DMS79 (cell line): Measurements from ENCODE around the gene ADAT3.
A peak's percentile ranks its signal among the peaks of the same experiment; 100 is the strongest.

Source experiments
- DNase-seq: peaks from one replicate; lab custom pipeline; 2025; lab: John Stamatoyannopoulos, UW

The ADAT3 gene

DNA sequence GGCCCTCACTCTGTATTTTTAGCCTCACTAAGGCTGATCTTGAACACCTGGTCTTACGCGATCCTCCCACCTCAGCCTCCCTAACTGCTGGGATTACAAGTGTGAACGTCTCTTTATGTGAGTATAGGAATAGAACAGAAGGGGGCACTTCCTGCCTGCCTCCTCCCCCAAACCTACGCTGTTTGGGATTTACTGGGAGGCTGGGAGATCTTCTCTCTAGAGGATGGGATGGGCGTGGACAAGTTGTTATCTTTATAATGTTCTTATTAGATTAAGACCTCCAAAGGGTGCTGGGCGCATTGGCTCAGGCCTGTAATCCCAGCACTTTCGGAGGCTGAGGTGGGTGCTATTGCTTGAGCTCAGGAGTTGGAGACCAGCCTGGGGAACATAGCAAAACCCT is 32.9 kb downstream of the ADAT3 start:
- DNase-seq, result no peak

DNA sequence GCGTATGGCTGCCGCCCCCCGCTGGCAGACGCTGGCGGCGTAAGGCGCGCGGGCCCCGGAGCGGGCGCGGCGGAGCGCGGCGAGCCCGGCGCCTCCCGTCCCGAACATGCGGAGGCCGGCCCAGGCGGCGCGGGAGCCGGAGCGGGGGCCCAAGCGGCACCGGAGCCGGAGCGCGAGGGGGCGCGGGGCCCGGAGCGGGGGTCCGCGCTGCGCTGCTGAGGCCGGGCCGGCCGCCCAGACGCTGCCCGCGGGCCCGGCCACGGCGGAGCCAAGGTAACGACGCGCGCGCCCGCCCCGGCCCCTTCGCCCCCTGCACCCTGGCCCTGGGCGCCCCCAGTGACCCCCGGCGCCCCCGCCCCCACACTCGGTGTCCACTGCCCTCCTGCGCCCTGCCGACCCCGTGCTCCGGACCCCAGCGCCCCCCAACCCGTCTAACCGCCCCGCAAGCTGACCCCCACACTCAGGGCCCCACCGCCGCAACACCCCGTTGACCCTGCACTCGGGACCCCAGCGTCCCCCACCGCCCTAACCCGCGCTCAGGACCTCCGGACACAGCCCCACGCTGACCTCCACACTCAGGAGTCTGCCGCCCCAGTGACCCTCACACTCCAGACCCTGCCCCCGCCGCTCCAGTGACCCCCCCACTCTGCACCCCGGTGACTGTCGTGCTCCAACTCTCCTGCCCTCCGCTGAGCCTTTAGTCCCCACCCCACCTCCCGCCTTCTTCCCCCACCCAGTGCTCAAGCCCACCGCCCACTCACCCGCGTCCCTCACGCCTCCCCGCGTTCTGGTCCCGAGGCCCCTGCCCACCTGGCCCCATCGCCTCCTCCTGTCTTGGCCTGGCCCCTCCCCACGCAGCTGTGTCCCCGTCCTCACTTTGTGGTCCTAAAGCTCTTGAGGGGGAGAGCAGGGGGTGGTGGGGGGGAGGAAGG is 36.2 kb downstream of the ADAT3 start, which contains the start of gene CSNK1G2:
Gene CSNK1G2, plus strand, starts transcription at position 27 of the 932 bp plus-strand sequence. CDS start 28,601 bp downstream, outside the sequence.
- DNase-seq, result no peak

DNA sequence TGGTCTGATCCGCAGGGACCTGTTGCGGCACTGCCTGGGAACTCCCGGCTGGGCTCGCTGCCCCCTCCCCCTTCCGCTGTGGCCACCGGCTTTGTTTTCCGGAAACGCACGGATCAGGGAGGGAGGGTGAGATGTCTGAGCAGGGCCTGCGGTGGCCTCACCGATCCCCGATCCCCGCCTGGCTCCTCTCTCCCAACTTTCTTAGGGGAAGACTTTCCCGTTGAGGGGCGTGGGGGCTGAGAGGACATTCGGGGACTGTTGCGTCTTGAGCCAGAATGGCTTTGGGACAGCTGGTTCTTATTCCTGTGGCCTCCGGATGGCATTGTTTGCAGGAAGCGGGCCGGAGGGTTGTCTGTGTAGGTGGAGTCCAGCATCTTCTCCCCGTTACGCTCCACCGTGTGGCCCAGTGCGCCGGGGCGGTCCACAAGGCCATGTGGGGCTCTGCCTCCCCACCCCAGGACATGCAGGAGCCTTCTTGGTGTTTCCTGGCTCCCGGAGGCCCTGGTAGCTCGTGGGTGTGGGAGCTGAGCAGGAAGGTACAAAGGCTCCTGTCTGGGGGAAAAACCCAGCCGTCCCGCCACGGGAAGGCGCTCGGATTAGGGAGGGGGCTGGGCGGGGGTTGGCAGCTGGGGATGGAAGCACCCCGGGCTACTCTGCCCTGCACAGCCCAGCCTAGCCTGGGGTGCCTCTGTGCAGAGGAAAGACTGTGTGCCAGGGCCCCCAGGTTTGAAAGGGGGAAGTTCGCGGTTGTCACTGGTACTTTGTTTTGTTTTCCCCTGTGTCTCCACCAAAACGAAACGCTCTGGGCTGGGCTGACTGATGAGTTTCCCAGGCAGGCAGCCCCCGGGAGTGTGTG is 37.1 kb downstream of the ADAT3 start:
- peak; percentile 7 for DNase-seq

DNA sequence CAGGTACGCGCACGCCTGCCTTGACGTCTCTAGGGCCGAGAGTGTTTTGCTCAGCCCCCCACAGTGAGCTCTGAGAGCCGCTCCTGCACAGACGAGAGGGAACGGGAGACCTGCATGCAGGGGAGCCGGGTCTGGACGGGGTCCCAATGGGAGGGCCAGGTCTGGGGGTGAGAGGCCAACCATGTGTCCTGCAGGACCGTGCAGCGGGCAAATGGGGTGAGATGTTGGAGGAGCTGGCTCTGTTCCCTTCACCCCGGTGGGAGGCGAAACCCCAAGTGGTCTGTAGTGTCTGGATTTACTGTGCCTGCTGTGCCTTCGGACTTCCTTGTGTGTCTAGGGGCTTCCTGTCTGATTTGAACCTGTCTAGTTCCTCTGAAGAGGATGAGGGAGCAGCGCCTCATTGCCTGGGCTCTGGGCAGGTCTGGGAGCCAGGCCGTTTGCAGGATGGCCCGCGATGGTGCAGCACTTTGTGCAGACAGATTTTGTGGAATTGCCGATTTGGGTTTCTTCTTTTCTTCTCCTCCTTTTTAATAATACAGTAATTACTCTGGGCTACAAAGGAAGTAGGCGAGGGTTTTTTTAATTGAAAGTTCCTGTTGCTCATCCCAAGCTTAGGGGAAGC is 37.8 kb downstream of the ADAT3 start:
- peak; percentile 9 for DNase-seq

DNA sequence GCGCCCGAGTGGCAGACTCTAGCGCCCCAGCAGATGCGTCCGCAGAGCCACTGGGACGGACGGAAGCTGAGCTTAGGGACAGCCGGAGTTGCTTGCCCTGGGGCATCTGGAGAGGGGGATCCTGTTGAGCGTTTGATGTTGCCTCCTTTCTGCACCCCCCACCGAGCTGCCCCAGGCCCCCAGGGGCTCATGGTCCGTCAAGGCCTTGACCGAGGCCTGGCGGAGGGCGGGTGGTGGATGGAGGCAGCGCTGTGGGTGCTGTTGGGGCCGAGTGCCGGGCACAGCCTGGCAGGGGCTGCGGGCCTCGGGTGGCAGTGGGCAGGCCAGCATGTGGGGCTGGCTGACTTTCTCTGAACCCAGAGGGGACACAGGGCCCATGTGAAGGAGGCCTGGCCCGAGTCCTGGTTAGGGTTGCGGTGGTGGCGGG is 38.5 kb downstream of the ADAT3 start:
- DNase-seq, result no peak

DNA sequence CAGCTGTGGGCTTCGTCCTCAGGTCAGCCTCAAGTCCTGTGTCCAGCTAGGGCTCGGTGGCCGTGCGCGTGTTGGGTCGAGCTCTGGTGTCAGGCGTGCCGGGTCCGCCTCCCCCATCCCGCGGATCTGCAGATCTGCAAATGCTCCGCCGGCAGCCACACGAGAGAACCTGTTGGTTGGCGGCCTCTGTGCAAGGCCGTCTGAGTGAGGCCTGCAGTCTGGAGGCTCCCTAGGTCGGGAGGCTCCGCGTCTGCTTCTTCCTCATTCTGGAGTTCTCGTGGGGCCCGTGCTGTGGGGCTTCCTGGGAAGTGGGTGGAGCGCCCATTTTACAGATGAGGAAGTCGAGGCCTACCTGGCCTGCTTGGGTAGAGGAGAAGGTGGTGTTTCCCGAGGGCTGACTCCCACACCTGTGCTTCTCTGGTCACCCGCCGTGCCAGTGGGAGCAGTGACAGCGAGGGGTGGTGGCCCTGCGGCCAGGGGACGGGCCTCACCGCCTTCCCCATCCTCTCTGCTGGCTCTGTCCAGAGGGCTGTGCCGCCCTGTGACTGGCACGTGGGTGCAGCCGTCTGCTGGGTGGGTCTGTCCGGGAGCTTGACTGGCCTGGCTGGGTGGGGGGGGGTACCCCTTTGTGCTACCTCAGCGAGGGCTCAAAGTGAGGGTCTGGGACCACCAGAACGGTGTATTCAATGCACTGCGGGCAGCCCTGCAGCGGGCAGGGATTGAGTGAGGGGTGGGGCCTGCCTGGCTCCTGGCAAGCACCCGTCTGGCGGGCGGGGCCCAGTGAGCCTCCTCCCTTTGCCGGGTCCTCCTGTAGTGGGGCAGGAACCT is 39.1 kb downstream of the ADAT3 start:
- no peak for DNase-seq

DNA sequence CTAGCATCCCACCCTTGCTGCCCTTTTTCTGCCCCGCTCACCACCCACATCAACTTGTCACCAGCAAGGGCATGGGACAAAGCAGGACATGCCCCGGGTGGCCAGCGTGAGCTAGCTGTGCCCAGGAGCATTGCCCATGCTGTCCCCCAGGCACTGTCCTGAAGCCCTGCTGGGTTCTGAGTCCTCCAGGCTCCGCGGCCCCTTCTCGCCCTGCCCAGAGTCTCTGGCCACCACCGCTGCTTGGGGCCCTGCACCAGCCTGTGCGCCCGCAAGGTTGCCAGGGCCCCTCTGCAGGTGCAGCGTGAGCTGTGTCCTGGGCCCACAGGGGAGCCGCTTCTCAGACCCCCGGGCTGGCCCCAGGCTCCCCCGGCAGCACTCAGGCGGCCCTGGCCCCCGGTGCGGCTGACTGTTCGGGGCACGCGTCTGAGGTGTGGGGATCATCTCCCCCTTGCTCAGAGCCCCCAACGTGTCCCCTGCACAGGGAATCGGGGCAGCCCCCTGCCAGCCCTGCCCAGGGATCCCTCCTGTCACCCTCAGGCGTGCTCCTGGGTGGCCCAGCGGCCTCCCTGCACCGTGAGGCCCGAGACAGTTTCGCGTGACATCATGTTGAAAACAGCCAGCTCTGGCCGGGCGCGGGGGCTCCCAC is 39.8 kb downstream of the ADAT3 start:
- DNase-seq, result no peak

DNA sequence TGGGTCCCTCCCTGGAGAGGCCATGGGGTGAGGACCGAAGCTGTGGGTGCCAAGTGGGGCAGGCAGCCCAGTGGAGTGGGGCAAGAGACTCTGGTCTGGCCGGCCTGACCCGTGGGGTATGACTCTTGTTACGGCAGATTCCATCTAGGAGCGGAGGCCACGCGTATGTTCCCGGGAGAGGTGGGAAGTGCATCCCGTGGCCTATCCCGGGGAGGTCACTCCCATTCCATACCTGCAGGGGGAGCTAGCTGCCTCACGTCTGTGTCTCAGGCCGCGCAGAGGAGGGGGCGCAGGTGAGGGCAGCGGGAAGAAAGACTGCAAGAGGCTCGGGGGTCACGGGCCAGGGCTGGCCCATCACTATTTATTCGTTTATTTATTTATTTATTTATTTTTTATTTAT is 40.7 kb downstream of the ADAT3 start:
- DNase-seq, result no peak

DNA sequence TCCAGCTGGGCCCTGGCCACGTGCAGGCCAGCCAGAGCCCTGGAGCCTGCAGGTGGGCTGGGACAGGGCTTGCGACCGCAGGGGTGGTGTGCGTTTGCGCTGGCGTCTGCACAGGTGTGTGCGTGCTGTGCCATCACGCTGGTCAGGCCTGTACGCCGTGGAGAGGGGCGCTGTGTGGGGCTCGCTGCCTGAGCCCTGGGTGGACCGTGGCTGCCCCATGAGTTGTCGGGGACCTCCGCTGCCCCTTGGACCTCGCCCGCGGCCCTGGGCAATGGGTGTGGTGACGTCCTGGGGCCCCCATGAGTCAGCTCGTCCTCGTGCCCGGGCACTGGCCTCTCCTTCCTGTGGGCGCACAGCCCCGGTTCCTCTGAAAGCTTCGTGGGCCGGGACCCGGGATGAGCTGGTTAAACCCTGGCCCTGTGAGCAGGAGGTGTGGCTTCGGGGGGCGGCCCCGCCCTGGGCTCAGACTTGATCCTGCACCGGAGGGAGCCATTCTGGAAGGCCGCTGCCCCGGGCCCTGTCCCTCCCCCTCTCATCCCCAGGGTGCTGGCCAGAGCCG is 42.5 kb downstream of the ADAT3 start:
- no peak for DNase-seq

DNA sequence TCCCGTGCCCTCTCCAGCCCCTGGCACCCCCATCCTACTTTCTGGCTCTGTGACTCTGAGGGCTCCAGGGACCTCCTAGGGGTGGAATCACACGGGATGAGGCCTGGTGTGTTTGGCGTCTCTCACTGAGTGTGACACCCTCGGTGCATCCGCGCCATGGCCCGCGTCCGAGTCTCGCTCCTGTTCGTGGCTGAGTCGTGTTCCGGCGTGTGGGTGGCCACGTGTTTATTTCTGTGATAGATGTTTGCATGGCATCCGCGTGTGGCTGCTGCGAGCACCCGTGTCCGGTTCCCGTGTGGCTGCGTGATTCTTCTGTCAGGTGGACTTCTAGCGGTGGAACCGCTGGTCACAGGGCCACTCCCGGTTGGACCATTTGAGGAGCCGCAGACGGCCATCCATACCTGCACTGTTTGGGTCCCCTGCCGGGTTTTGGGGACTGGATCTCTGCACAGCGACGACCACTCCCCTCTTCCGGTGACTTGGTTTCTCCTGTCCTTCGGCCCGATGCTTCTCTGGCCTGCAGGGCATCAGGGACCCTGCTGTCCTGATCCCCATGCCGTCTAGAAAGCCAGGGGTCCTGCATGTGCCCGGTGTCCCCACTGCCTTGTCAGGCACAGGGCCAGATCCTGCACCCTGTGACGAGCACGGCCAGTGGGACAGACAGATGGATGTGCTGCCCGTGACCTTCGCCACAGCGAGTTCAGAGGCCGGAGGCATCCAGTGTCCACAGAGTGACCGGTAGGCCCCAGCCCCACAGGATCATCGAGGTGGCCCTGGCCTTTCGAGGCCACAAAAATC is 44.3 kb downstream of the ADAT3 start:
- no peak for DNase-seq

DNA sequence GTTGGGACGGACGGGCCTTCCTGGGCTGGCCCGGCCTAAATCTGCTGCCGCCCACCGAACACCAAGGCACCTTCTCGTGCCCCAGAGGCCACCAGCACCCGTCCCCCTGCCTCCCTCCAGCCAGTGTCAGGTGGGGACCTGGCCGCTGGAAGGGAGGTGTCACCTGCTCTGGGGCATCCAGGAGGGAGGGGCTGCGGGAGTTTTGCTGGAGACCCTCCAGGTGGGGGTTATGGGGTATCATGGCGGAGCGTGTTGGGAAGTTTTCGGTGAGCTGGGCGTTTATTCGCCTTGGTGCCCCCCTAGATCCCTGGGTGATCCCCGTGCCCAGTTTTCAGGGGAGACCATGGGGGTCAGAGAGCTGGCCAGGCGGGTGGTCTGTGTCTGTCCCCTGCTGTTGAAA is 45.4 kb downstream of the ADAT3 start:
- no peak for DNase-seq

DNA sequence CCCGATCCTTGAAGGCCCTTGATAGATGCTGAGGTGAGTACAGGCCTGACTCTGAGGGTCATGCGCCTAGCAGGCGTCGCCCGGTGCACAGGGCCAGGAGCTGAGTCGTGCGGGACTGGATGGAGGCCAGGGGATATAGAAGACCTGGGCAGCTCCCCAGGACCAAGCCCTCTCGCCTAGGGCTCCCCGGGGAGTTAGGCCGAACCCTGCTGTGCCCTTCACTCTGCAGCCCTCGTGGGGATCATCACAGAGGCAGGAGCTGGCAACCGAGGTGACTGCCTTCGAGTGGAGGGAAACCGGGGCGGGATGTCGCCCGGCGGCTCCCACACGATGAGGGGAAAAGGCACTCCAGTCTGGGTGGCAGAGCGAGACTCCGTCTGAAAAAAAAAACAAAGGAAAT is 47.4 kb downstream of the ADAT3 start:
- DNase-seq, result no peak

DNA sequence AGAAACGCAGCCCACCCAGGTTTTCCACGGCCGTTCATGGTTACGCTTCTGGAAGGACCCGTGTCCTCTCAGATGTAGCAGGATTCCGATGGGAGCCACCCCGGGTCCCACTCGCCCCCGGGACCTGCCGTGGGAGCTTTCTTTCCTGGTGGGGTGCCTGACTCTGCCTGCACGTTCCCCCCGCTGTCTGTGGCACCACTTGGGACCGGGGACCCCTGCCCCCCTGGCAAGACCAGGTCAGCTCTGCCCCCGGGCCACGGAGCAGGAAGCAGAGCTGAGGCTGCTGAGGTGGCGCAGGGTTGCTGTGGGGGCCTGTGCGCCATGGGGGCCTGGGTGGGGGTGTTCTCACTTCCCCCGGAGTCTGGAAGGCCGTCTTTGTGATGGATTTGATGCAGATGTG is 47.8 kb downstream of the ADAT3 start:
- no peak for DNase-seq

DNA sequence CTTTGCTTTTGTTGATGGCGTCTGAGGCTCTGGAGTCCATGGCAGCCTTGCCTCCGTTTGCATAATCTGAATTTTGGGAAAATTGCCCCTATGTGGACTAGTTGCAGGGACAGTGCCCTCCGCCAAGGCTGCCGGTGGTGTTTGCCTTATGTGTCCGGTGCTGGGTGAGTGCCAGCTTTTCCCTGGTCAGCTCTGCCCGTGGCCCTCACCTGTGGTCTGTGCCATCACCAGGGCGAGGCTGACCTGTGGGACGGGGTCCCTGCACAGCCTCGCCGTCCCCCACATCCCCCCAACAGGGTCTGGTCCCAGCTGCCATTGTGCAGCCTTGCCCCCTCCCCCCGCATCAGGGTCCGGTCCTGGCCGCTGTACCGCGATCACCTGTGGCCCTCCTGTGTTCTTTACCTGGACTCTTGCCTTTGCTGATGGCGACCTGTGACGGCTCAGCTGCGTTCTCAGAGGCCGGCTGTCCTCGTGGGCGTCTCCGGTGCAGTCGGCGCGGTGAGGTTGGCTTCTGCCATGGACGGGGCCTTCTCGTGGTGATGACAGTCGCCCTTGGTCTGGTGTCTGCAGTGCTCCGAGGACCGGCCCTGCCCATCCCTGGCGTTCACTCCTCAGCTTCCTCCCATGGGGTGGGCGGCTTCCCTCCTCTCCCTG is 48.4 kb downstream of the ADAT3 start:
- no peak for DNase-seq

DNA sequence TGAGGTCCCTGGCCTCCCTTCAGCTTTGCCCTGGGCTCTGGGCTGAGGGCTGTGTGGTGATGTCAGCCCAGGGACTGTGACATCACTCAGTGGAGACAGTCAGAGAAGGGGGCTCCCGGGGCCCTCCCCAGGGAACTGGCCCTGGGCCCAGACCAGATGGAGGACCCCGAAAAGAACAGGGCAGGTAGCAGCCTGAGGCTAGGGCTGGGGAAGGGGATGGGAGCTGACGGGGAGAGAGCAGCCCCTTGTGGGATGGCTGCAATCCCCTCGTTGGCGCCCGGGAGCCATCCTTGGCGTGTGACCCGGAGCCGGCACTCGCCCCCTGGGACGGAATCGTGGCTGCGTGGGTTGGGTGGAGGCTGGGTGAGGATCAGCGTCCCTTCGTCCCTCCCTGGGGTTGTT is 49.3 kb downstream of the ADAT3 start:
- no peak for DNase-seq

DNA sequence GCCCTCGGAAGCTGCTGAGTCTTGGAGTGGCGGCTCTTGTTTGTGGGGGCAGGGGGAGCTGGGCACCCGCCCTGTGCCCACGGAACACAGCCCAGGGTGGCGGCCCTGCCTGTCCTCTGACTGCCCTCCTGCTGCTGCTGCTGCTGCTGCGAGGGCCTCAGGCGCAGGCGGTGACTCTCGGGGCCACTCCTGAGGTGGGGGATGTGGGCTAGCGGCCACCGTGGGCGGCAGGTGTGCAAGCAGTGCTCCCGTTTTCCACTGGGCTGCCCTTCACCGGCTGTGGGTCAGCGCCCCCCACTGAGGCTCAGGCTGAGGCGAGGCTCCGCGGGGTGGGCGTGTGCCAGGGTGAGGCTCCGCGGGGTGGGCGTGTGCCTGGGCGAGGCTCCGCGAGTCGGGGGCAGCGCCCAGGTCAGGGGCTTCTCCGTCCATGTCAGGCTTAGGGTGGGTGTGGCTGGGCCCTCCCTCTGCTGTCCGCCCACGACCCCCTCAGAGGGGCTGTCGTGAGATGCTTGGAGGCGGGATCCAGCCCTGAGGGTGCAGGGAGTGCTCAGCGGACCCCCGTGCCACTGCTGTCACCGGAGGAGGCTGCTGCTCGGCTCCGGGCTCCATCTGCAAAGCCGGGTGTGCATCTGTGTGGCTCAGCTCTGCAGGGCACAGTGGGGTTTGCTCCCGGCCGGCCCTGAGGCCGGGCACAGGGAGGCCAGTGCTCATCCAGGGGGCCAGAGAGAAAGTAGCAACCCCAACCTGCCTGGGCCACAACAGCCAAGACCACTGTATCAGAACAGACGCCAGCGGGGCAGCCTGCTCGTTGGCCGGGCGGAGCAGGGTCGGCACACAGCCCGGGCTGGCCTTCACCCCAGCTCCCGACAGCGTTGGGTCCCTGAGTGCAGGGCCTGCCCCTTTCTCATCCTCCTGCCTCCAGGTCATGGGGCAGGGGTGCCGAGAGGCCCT is 50.2 kb downstream of the ADAT3 start:
- DNase-seq, result no peak

DNA sequence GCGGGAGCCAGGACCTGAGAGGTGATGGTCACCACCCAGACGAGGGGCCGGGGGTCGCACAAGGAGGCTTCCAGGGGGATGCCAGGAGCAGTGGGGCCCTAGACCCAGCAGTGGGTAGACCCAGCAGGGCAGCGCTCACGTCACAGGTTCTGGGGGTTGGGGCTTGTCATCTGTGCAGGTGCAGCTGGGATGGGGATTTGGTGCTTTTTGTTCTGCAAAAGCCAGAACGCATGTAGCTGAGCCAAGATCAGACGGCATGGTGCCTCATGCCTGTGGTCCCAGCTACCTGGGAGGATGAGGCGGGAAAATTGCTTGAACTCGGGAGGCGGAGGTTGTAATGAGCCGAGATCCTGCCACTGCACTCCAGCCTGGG is 50.9 kb downstream of the ADAT3 start:
- DNase-seq, result no peak

DNA sequence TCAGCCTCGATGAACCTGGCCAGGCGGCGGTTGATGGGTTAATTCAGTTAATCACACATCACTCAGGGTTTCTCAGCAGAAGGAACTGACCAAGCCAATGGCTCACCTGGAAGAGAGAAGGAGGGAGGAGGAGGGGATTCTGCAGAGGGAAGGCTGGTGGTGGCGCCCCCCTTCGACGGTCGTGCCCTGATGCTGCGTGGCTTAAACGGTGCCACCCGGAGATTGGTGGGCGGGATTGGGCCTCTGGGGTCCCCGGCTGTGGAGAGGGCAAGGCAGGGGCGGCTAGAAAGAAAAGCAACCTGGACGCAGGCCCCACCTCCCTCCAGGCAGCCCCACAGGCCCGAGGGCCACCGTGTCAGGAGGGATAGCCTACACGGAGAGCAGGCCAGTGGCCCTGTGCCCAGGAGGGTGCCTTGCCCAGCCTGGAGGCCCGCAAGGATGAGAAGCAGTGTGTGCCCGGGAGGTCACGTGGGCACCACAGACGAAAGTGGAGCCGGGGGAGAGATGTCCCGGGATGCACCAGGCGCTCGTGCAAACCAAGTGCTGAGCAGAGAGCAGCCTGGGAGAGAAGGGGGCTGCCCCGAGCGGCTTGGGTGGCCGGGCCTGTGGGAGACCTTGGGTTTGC is 51.8 kb downstream of the ADAT3 start:
- DNase-seq, result no peak
